Right lobe of liver (tissue), 4 donors: ENCODE results near the gene MPZ.

Experiments used
- CTCF ChIP-seq, 4 donors: fragments of 200-600 bp in 3 of 4; fragments of 450-650 bp in 1 of 4; IDR thresholded peaks; one replicate each; pipeline versions ENCODE4 v1.5.1 to v1.8.0; 2016 to 2022; ENCODE audit warnings: antibody characterized with exemption in 4 of 4, mild to moderate bottlenecking in 2 of 4
- POLR2A ChIP-seq: fragments of 450-650 bp; IDR thresholded peaks from one replicate; pipeline ENCODE4 v1.6.1; 2017; ENCODE audit warnings: antibody characterized with exemption, mild to moderate bottlenecking
- donor health status: DM: no; HTN: no; CAD: no.
- donor health status: DM: no; HTN: no; CAD: no.
- donor health status: DM: no; HTN: yes; CAD: no.

GRCh38 chr1:161300478-161300877 is 9.3 kb downstream of the MPZ start:
- TF ChIP-seq CTCF (IDR thresholded peaks at IDR 0.05) = no peak
- no peak for TF ChIP-seq POLR2A
